Activated CD4-positive, alpha-beta T cell treated with anti-CD3 and anti-CD28 coated beads, Interleukin-2, amount 10 ng/mL, durations not matched to agents 24 days and 14 days (primary cell): ENCODE measurements around the gene RRBP1. TPM values are rescaled to one million over a fixed set of nuclear protein-coding genes. Genes with fewer than 3 reads are reported as not detected.
A peak's percentile ranks its signal among the peaks of the same experiment; 100 is the strongest.

Source experiments
- DNase-seq: peaks from one replicate; pipeline ENCODE4 v3.0.0; 2022
- H3K27ac Mint-ChIP-seq: one replicate; pipeline ENCODE4 v1.8.0; 2022; ENCODE audit warnings: mild to moderate bottlenecking, mixed read lengths
- H3K27me3 Mint-ChIP-seq: one replicate; pipeline ENCODE4 v1.8.0; 2022; ENCODE audit warnings: mixed read lengths
- H3K36me3 Mint-ChIP-seq: one replicate; pipeline ENCODE4 v1.8.0; 2022; ENCODE audit warnings: low read depth, mild to moderate bottlenecking, mixed read lengths
- H3K4me1 Mint-ChIP-seq: one replicate; pipeline ENCODE4 v1.8.0; 2021; ENCODE audit warnings: mixed read lengths
- H3K4me3 Mint-ChIP-seq: one replicate; pipeline ENCODE4 v1.8.0; 2022; ENCODE audit warnings: mild to moderate bottlenecking, moderate library complexity, mixed read lengths
- H3K9me3 Mint-ChIP-seq: one replicate; pipeline ENCODE4 v1.8.0; 2021; ENCODE audit warnings: mixed read lengths
- intact Hi-C: fragments of 100-400 bp; cut with micrococcal nuclease; formaldehyde crosslinking; loops from one replicate; pipeline ENCODE4 v1.15.1; 2023
- total RNA-seq: library from RNA; stranded (reverse); gene quantifications from 2 replicates; pipeline ENCODE4 v1.2.3, GENCODE V29; 2022

The RRBP1 gene
- total RNA-seq, 1 donor from 2014 or later = 49.9 TPM

GRCh38 chr20:17621229-17621968, 60.6 kb downstream of the RRBP1 start:
- intact Hi-C loops = no loop called here
- no peak overlapping the region for H3K4me3 Mint-ChIP-seq
- H3K36me3 Mint-ChIP-seq = peaks cover 21% of the 10 kb centered on the region
- H3K4me1 Mint-ChIP-seq = no peaks in the 10 kb centered on the region
- no peaks in the 10 kb centered on the region for H3K27me3 Mint-ChIP-seq
- no peak for DNase-seq
- H3K27ac Mint-ChIP-seq = no peak overlapping the region
- no peaks in the 10 kb centered on the region for H3K9me3 Mint-ChIP-seq

- Mint-ChIP-seq H3K4me3 (no peak overlapping the region), H3K27ac (no peak overlapping the region), H3K9me3 (no peaks in the 10 kb centered on the region), H3K4me1 (no peaks in the 10 kb centered on the region), H3K27me3 (no peaks in the 10 kb centered on the region), H3K36me3 (peaks cover 17% of the 10 kb centered on the region)
- intact Hi-C loops = no loop called here
- no peak for DNase-seq
Measured at GRCh38 chr20:17620371-17621228, 61.4 kb downstream of the RRBP1 start.

GRCh38 chr20:17619351-17620093, 62.5 kb downstream of the RRBP1 start:
- H3K27ac Mint-ChIP-seq = no peak overlapping the region
- no peak for DNase-seq
- H3K27me3 Mint-ChIP-seq = no peaks in the 10 kb centered on the region
- peaks cover 17% of the 10 kb centered on the region for H3K36me3 Mint-ChIP-seq
- H3K9me3 Mint-ChIP-seq = no peaks in the 10 kb centered on the region
- intact Hi-C loops = no loop called here
- H3K4me3 Mint-ChIP-seq = no peak overlapping the region
- H3K4me1 Mint-ChIP-seq = no peaks in the 10 kb centered on the region

- Mint-ChIP-seq H3K27ac (no peak overlapping the region), H3K36me3 (peaks cover 14% of the 10 kb centered on the region)
- DNase-seq = no peak
Measured at GRCh38 chr20:17618673-17619013, 63.4 kb downstream of the RRBP1 start.

GRCh38 chr20:17617868-17618672, 64.0 kb downstream of the RRBP1 start:
- Mint-ChIP-seq H3K4me3 (no peak overlapping the region), H3K27ac (no peak overlapping the region), H3K27me3 (no peaks in the 10 kb centered on the region), H3K36me3 (peaks cover 14% of the 10 kb centered on the region), H3K9me3 (no peaks in the 10 kb centered on the region), H3K4me1 (no peaks in the 10 kb centered on the region)
- intact Hi-C loops = loop anchor here (1.0 kb wide), 2 partner anchors 81 to 113 kb away; no protein-coding TSS in a partner anchor
- no peak for DNase-seq

More at GRCh38 chr20:17618673-17619013, 63.4 kb downstream of the RRBP1 start:
- Mint-ChIP-seq H3K27me3 (no peaks in the 10 kb centered on the region), H3K4me3 (no peak overlapping the region), H3K9me3 (no peaks in the 10 kb centered on the region), H3K4me1 (no peaks in the 10 kb centered on the region)
- intact Hi-C loops = no loop called here

GRCh38 chr20:17617212-17617867, 64.7 kb downstream of the RRBP1 start:
- intact Hi-C loops = loop anchor here (1.0 kb wide), 2 partner anchors 80 to 112 kb away; no protein-coding TSS in a partner anchor
- Mint-ChIP-seq H3K36me3 (peaks cover 14% of the 10 kb centered on the region), H3K27ac (no peak overlapping the region), H3K9me3 (no peaks in the 10 kb centered on the region), H3K4me3 (no peak overlapping the region), H3K27me3 (no peaks in the 10 kb centered on the region), H3K4me1 (peaks cover 3% of the 10 kb centered on the region)
- peak; percentile 82 for DNase-seq

- no peak overlapping the region for H3K27ac Mint-ChIP-seq
- H3K36me3 Mint-ChIP-seq = peaks cover 13% of the 10 kb centered on the region
- DNase-seq = no peak
- no peak overlapping the region for H3K4me3 Mint-ChIP-seq
- no peaks in the 10 kb centered on the region for H3K9me3 Mint-ChIP-seq
- H3K4me1 Mint-ChIP-seq = peaks cover 7% of the 10 kb centered on the region
- no peaks in the 10 kb centered on the region for H3K27me3 Mint-ChIP-seq
- intact Hi-C loops = loop anchor here (1.0 kb wide), 2 partner anchors 79 to 111 kb away; no protein-coding TSS in a partner anchor
Measured at GRCh38 chr20:17616480-17617211, 65.4 kb downstream of the RRBP1 start.

- H3K27ac Mint-ChIP-seq = no peak overlapping the region
- intact Hi-C loops = no loop called here
- H3K4me3 Mint-ChIP-seq = no peak overlapping the region
- H3K4me1 Mint-ChIP-seq = peaks cover 7% of the 10 kb centered on the region
- H3K9me3 Mint-ChIP-seq = no peaks in the 10 kb centered on the region
- peaks cover 13% of the 10 kb centered on the region for H3K36me3 Mint-ChIP-seq
- H3K27me3 Mint-ChIP-seq = no peaks in the 10 kb centered on the region
- no peak for DNase-seq
Measured at GRCh38 chr20:17615645-17616479, 66.2 kb downstream of the RRBP1 start.

- Mint-ChIP-seq H3K27me3 (no peaks in the 10 kb centered on the region), H3K4me3 (no peak overlapping the region), H3K27ac (no peak overlapping the region), H3K4me1 (peaks cover 13% of the 10 kb centered on the region), H3K36me3 (peaks cover 14% of the 10 kb centered on the region), H3K9me3 (no peaks in the 10 kb centered on the region)
- no peak for DNase-seq
- intact Hi-C loops = loop anchor here (5.0 kb wide), 1 partner anchor 43 kb away; the partner anchor contains the start of gene DSTN
Measured at GRCh38 chr20:17614812-17615644, 67.0 kb downstream of the RRBP1 start.

- DNase-seq = no peak
- H3K36me3 Mint-ChIP-seq = peaks cover 9% of the 10 kb centered on the region
- H3K9me3 Mint-ChIP-seq = no peaks in the 10 kb centered on the region
- H3K27me3 Mint-ChIP-seq = no peaks in the 10 kb centered on the region
- intact Hi-C loops = loop anchor here (5.0 kb wide), 1 partner anchor 42 kb away; the partner anchor contains the start of gene DSTN
- no peak overlapping the region for H3K27ac Mint-ChIP-seq
- no peak overlapping the region for H3K4me3 Mint-ChIP-seq
- H3K4me1 Mint-ChIP-seq = peaks cover 21% of the 10 kb centered on the region
Measured at GRCh38 chr20:17614176-17614811, 67.7 kb downstream of the RRBP1 start.
